Measurements from ENCODE around the gene TOR1A. TPM values are rescaled to one million over a fixed set of nuclear protein-coding genes. Genes with fewer than 3 reads are reported as not detected.

The TOR1A gene
- total RNA-seq, 1 donor from 2014 or later: 12.9 TPM

- Histone ChIP-seq H3K36me3 (peaks cover 8% of the 10 kb centered on the region), H3K27ac (replicated peaks) (no peak overlapping the region), H3K4me1 (peaks cover 24% of the 10 kb centered on the region), H3K4me3 (no peak overlapping the region), H3K27me3 (ENCODE audit: low read depth) (no peaks in the 10 kb centered on the region), H3K9me3 (replicated peaks) (no peaks in the 10 kb centered on the region)
- no peak for TF ChIP-seq CTCF (IDR thresholded peaks at IDR 0.05; ENCODE audit: borderline replicate concordance)
- intact Hi-C loops (cut with micrococcal nuclease): no loop called here
- DNase-seq: no peak
Measured at GRCh38 chr9:129840034-129840433, 16.1 kb upstream of the TOR1A start.

GRCh38 chr9:129839324-129840023 lies 15.5 kb upstream of the TOR1A start:
- no peaks in the 10 kb centered on the region for H3K9me3 ChIP-seq (replicated peaks)
- DNase-seq: no peak
- no peak overlapping the region for H3K27ac ChIP-seq (replicated peaks)
- intact Hi-C loops (cut with micrococcal nuclease): no loop called here
- H3K27me3 ChIP-seq (ENCODE audit: low read depth): no peaks in the 10 kb centered on the region
- no peak for TF ChIP-seq CTCF (IDR thresholded peaks at IDR 0.05; ENCODE audit: borderline replicate concordance)
- H3K4me1 ChIP-seq: peaks cover 29% of the 10 kb centered on the region
- no peak overlapping the region for H3K4me3 ChIP-seq
- peaks cover 8% of the 10 kb centered on the region for H3K36me3 ChIP-seq

- Histone ChIP-seq H3K36me3 (peaks cover 8% of the 10 kb centered on the region), H3K9me3 (replicated peaks) (no peaks in the 10 kb centered on the region), H3K27me3 (ENCODE audit: low read depth) (no peaks in the 10 kb centered on the region), H3K27ac (replicated peaks) (no peak overlapping the region), H3K4me3 (no peak overlapping the region), H3K4me1 (peaks cover 36% of the 10 kb centered on the region)
- no peak for DNase-seq
- TF ChIP-seq CTCF (IDR thresholded peaks at IDR 0.05; ENCODE audit: borderline replicate concordance): no peak
- intact Hi-C loops (cut with micrococcal nuclease): no loop called here
Measured at GRCh38 chr9:129838707-129839259, 14.8 kb upstream of the TOR1A start.

GRCh38 chr9:129836311-129837007 lies 12.5 kb upstream of the TOR1A start:
- Histone ChIP-seq H3K4me3 (peak overlapping the region; percentile 83), H3K27ac (replicated peaks) (no peak overlapping the region), H3K36me3 (peaks cover 20% of the 10 kb centered on the region), H3K4me1 (peaks cover 40% of the 10 kb centered on the region), H3K9me3 (replicated peaks) (no peaks in the 10 kb centered on the region), H3K27me3 (ENCODE audit: low read depth) (no peaks in the 10 kb centered on the region)
- intact Hi-C loops (cut with micrococcal nuclease): no loop called here
- TF ChIP-seq CTCF (IDR thresholded peaks at IDR 0.05; ENCODE audit: borderline replicate concordance): no peak
- no peak for DNase-seq

- H3K27ac ChIP-seq (replicated peaks): peak overlapping the region; percentile 80
- H3K27me3 ChIP-seq (ENCODE audit: low read depth): no peaks in the 10 kb centered on the region
- H3K9me3 ChIP-seq (replicated peaks): no peaks in the 10 kb centered on the region
- peak overlapping the region; percentile 83 for H3K4me3 ChIP-seq
- H3K4me1 ChIP-seq: peaks cover 40% of the 10 kb centered on the region
- peaks cover 26% of the 10 kb centered on the region for H3K36me3 ChIP-seq
- intact Hi-C loops (cut with micrococcal nuclease): no loop called here
- no peak for TF ChIP-seq CTCF (IDR thresholded peaks at IDR 0.05; ENCODE audit: borderline replicate concordance)
- DNase-seq: no peak
Measured at GRCh38 chr9:129835860-129836223, 11.9 kb upstream of the TOR1A start.
